Osteoblast (primary cell): Measurements from ENCODE around the gene PLB1. TPM values are rescaled to one million over a fixed set of nuclear protein-coding genes. Genes with fewer than 3 reads are reported as not detected.

Source experiments
- DNase-seq: peaks from one replicate; pipeline ENCODE4 v3.0.0; 2011; ENCODE audit warnings: low spot score, mixed read lengths; ENCODE audit not compliant: insufficient read length; ENCODE audit errors: missing footprints
- H2AFZ ChIP-seq: 2 replicates; pipeline ENCODE4 v1.6.0; 2011; ENCODE audit warnings: mild to moderate bottlenecking, low read length
- H3K27ac ChIP-seq: 2 replicates; pipeline ENCODE4 v1.5.1; 2011; ENCODE audit warnings: mild to moderate bottlenecking, low read depth, low read length, moderate library complexity
- H3K27me3 ChIP-seq: 2 replicates; pipeline ENCODE4 v1.6.0; 2012; ENCODE audit warnings: mild to moderate bottlenecking, control low read depth, inconsistent platforms, low read length, moderate library complexity; ENCODE audit not compliant: insufficient read depth
- H3K36me3 ChIP-seq: 2 replicates; pipeline ENCODE4 v1.5.1; 2011; ENCODE audit warnings: mild to moderate bottlenecking, low read length, control low read depth, moderate library complexity; ENCODE audit not compliant: insufficient read depth
- H3K4me1 ChIP-seq: 2 replicates; pipeline ENCODE4 v1.5.1; 2011; ENCODE audit warnings: mild to moderate bottlenecking, low read length, control low read depth, moderate library complexity; ENCODE audit not compliant: insufficient read depth
- H3K4me2 ChIP-seq: 2 replicates; pipeline ENCODE4 v1.6.0; 2011; ENCODE audit warnings: mild to moderate bottlenecking, low read length; ENCODE audit not compliant: insufficient read depth
- H3K4me3 ChIP-seq: fragments of 200-600 bp; sonication (generic); 3 replicates; pipeline ENCODE4 v1.5.1; 2012; ENCODE audit warnings: mild to moderate bottlenecking, low read length, inconsistent platforms; ENCODE audit not compliant: insufficient read depth
- H3K79me2 ChIP-seq: 2 replicates; pipeline ENCODE4 v1.6.0; 2012; ENCODE audit warnings: mild to moderate bottlenecking, low read length, control low read depth, inconsistent platforms; ENCODE audit not compliant: insufficient read depth
- H3K9me3 ChIP-seq: 2 replicates; pipeline ENCODE4 v1.5.1; 2011; ENCODE audit warnings: low read depth, low read length, control low read depth
- H4K20me1 ChIP-seq: 2 replicates; pipeline ENCODE4 v1.6.0; 2012; ENCODE audit warnings: mild to moderate bottlenecking, low read length, control low read depth; ENCODE audit not compliant: insufficient read depth
- CTCF ChIP-seq: IDR thresholded peaks from 2 replicates; pipeline ENCODE4 v1.5.1; 2011; ENCODE audit warnings: mild to moderate bottlenecking, low read depth, low read length, moderate library complexity; ENCODE audit errors: extremely low read depth
- total RNA-seq: library from RNA; depleted of rRNA; stranded (reverse); fragments of >200 nt; gene quantifications from 2 replicates; pipeline ENCODE4 v1.2.3, GENCODE V29; 2012

The PLB1 gene
- total RNA-seq, 1 donor, result 0.36 TPM

GRCh38 chr2:28658369-28658768, 162.5 kb downstream of the PLB1 start:
- Histone ChIP-seq H2AFZ (peak overlapping the region; percentile 90), H4K20me1 (peaks cover 2% of the 10 kb centered on the region), H3K27me3 (no peaks in the 10 kb centered on the region), H3K4me2 (peak overlapping the region; percentile 64), H3K27ac (no peak overlapping the region), H3K4me3 (no peak overlapping the region), H3K4me1 (peaks cover 25% of the 10 kb centered on the region), H3K9me3 (no peaks in the 10 kb centered on the region), H3K79me2 (no peaks in the 10 kb centered on the region), H3K36me3 (no peaks in the 10 kb centered on the region)
- DNase-seq, result no peak
- no peak for TF ChIP-seq CTCF

- Histone ChIP-seq H3K4me1 (peaks cover 33% of the 10 kb centered on the region), H3K4me2 (no peak overlapping the region), H3K27ac (no peak overlapping the region), H3K36me3 (no peaks in the 10 kb centered on the region), H3K9me3 (no peaks in the 10 kb centered on the region), H3K27me3 (no peaks in the 10 kb centered on the region), H3K79me2 (no peaks in the 10 kb centered on the region), H2AFZ (no peak overlapping the region), H3K4me3 (no peak overlapping the region), H4K20me1 (peaks cover 2% of the 10 kb centered on the region)
- no peak for DNase-seq
- TF ChIP-seq CTCF, result no peak
These were observed 163.3 kb downstream of the PLB1 start for GRCh38 chr2:28659127-28659526.

- no peaks in the 10 kb centered on the region for H3K79me2 ChIP-seq
- no peaks in the 10 kb centered on the region for H3K9me3 ChIP-seq
- H3K4me3 ChIP-seq, result no peak overlapping the region
- H3K4me1 ChIP-seq, result peaks cover 48% of the 10 kb centered on the region
- no peak overlapping the region for H3K27ac ChIP-seq
- H3K36me3 ChIP-seq, result no peaks in the 10 kb centered on the region
- H3K4me2 ChIP-seq, result peak overlapping the region; percentile 46
- no peak for TF ChIP-seq CTCF
- DNase-seq, result no peak
- no peak overlapping the region for H2AFZ ChIP-seq
- H4K20me1 ChIP-seq, result peaks cover 2% of the 10 kb centered on the region
- H3K27me3 ChIP-seq, result no peaks in the 10 kb centered on the region
These were observed 165.7 kb downstream of the PLB1 start for GRCh38 chr2:28661589-28662001.

GRCh38 chr2:28662044-28662443, 166.2 kb downstream of the PLB1 start:
- Histone ChIP-seq H2AFZ (no peak overlapping the region), H3K27ac (peak overlapping the region; percentile 75), H3K36me3 (no peaks in the 10 kb centered on the region), H3K27me3 (no peaks in the 10 kb centered on the region), H3K4me1 (peaks cover 48% of the 10 kb centered on the region), H3K4me2 (peak overlapping the region; percentile 46), H3K9me3 (no peaks in the 10 kb centered on the region), H4K20me1 (peaks cover 2% of the 10 kb centered on the region), H3K4me3 (no peak overlapping the region), H3K79me2 (no peaks in the 10 kb centered on the region)
- no peak for TF ChIP-seq CTCF
- DNase-seq, result no peak
